ENCODE measurements around the gene NPPA. TPM values are rescaled to one million over a fixed set of nuclear protein-coding genes. Genes with fewer than 3 reads are reported as not detected.
"Not testable (repeated sequence)": the region's sequence is repeated elsewhere in the genome, so short reads cannot be mapped to it uniquely, and the experiment has no call there.

Gene NPPA
- total and polyA plus RNA-seq, 2 experiments from 2014 or later = 0.22 TPM; not detected in 1

- Histone ChIP-seq H3K9me3 (ENCODE audit: low read depth) (no peaks in the 10 kb centered on the region), H3K9me2 (replicated peaks; ENCODE audit: insufficient read depth) (no peaks in the 10 kb centered on the region), H3K79me2 (peaks cover 64% of the 10 kb centered on the region), H3K4me1 (ENCODE audit: insufficient read depth) (peaks cover 29% of the 10 kb centered on the region), H3K36me3 (replicated peaks; ENCODE audit: insufficient read depth, low read depth) (no peaks in the 10 kb centered on the region), H2AFZ (peak within 1 kb of the TSS; percentile 18), H3K27me3 (no peaks in the 10 kb centered on the region), H4K20me1 (ENCODE audit: insufficient read depth, poor library complexity, severe bottlenecking) (peaks cover 22% of the 10 kb centered on the region), H3K4me2 (peak within 1 kb of the TSS; percentile 87), H3K4me3 (peak within 1 kb of the TSS; percentile 33), H3K27ac (peak within 1 kb of the TSS; percentile 99)
- peak; percentile 100 for DNase-seq (ENCODE audit: low spot score)
- 0% methylated on average over 59 of the region's 72 CpGs for WGBS (ENCODE audit: low lambda C conversion rate, missing lambda C conversion rate)
- no peak for TF ChIP-seq CTCF (IDR thresholded peaks at IDR 0.05; ENCODE audit: poor library complexity)
- no peak for TF ChIP-seq EZH2 (IDR thresholded peaks at IDR 0.05; ENCODE audit: borderline replicate concordance)
- no peak for TF ChIP-seq EZH2phosphoT487 (IDR thresholded peaks at IDR 0.05; ENCODE audit: low read depth, severe bottlenecking, unreplicated experiment)
Measured at GRCh38 chr1:11805422-11806306, 41.9 kb downstream of the NPPA start, which contains the start of the genes CLCN6 and MTHFR. Gene CLCN6, plus strand, starts transcription at chr1:11806191. Its CDS starts 72 bp downstream, at chr1:11806263. Gene MTHFR, minus strand, starts transcription at chr1:11805964. Its CDS starts 2,848 bp downstream, at chr1:11803116.

- Histone ChIP-seq H3K27me3 (no peaks in the 10 kb centered on the region), H2AFZ (no peak overlapping the region), H3K4me1 (ENCODE audit: insufficient read depth) (peaks cover 29% of the 10 kb centered on the region), H3K4me3 (peak overlapping the region; percentile 8), H3K36me3 (replicated peaks; ENCODE audit: insufficient read depth, low read depth) (no peaks in the 10 kb centered on the region), H3K9me2 (replicated peaks; ENCODE audit: insufficient read depth) (no peaks in the 10 kb centered on the region), H3K4me2 (peak overlapping the region; percentile 87), H3K27ac (peak overlapping the region; percentile 99), H3K9me3 (ENCODE audit: low read depth) (no peaks in the 10 kb centered on the region), H4K20me1 (ENCODE audit: insufficient read depth, poor library complexity, severe bottlenecking) (peaks cover 18% of the 10 kb centered on the region), H3K79me2 (peaks cover 60% of the 10 kb centered on the region)
- peak; percentile 84 for DNase-seq (ENCODE audit: low spot score)
- 5% methylated on average over 16 of the region's 17 CpGs for WGBS (ENCODE audit: low lambda C conversion rate, missing lambda C conversion rate)
- no peak for TF ChIP-seq EZH2 (IDR thresholded peaks at IDR 0.05; ENCODE audit: borderline replicate concordance)
- TF ChIP-seq EZH2phosphoT487 (IDR thresholded peaks at IDR 0.05; ENCODE audit: low read depth, severe bottlenecking, unreplicated experiment) = no peak
- TF ChIP-seq CTCF (IDR thresholded peaks at IDR 0.05; ENCODE audit: poor library complexity) = no peak
Measured at GRCh38 chr1:11804666-11805421, 42.7 kb downstream of the NPPA start.

- H3K4me2 ChIP-seq = peak overlapping the region; percentile 87
- not testable (repeated sequence) for H3K9me2 ChIP-seq (replicated peaks; ENCODE audit: insufficient read depth); H3K4me3 ChIP-seq; H3K9me3 ChIP-seq (ENCODE audit: low read depth); H3K27me3 ChIP-seq; H3K36me3 ChIP-seq (replicated peaks; ENCODE audit: insufficient read depth, low read depth); DNase-seq (ENCODE audit: low spot score); H2AFZ ChIP-seq
- H4K20me1 ChIP-seq (ENCODE audit: insufficient read depth, poor library complexity, severe bottlenecking) = peaks cover 11% of the 10 kb centered on the region
- 78% methylated on average over 9 of the region's 9 CpGs for WGBS (ENCODE audit: low lambda C conversion rate, missing lambda C conversion rate)
- H3K4me1 ChIP-seq (ENCODE audit: insufficient read depth) = peaks cover 29% of the 10 kb centered on the region
- peaks cover 52% of the 10 kb centered on the region for H3K79me2 ChIP-seq
- peak overlapping the region; percentile 99 for H3K27ac ChIP-seq
Measured at GRCh38 chr1:11803924-11804665, 43.5 kb downstream of the NPPA start.

Measured in hepatocyte (in vitro differentiated cells).